NCI-H1417 treated with DMSO at 0.1 percent for 48 hours (cell line): ENCODE data around the gene ADAMTS4.

Experiments used
- DNase-seq: peaks from one replicate; lab custom pipeline; 2025; lab: John Stamatoyannopoulos, UW

ADAMTS4 gene

DNA sequence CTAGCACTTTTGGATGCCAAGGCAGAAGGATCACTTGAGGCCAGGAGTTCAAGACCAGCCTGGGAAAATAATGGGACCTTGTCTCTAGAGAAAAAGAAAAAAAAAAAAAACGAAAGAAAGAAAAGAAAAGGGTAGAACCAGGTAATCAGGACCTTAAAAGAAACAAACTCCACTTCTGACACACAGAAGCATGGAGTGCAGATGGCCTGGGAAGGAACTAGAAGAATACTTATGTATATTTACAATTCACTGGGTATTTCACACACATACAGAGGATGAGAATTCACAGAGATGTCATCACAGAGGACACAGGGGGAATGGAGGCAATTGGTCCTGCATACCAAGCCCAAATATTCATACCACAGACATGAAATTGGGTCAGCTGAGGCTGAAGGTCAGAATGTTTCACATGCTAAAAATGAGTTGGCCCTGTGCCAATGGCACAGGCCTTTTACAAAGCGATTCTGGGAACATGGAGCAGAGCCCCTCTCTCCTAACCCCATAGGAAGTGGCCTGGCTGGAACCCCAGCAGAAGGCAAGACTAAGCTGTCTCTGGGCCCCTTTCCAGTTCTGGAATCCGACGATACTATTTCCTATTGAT is 26.0 kb downstream of the ADAMTS4 start:
- no peak for DNase-seq

DNA sequence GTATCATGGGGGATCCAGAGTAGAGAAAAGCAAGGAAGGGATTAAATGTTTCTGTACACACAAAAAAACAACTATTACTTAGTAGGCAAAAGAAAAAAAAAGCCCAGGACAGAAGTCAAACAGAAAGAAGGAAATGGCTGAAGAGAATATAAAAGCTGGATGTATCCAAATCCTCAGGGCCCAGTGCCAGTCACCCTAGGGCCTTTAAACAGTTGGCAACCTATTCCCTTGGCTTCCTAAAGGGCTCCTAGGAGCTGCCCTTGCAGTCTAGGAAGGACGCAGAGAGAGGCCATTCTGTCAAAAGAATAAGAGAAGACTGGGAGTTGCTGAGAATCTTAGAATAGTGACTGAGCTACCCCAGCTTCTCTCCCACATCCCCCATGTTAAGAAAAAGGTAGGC is 26.5 kb downstream of the ADAMTS4 start:
- no peak for DNase-seq

DNA sequence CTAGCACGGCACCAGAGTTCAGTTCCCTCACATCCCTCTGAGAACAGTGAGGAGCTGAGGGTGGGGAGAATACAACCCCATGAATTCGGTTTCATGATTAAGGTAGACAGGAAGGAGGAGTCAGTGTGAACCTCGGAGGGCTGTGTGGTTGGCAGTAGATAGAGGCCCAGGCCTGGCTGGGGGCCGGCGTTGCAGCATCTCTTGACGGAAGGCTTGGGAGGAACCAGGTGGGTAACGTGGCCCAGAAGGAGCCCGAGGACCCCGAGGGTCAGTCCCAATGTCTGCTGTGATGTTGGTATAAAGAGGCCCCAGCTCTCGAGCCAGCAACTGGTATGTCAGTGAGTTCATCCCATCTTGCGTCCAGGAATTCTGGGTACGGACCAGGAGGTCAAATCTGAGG is 27.2 kb downstream of the ADAMTS4 start:
- DNase-seq, result no peak

DNA sequence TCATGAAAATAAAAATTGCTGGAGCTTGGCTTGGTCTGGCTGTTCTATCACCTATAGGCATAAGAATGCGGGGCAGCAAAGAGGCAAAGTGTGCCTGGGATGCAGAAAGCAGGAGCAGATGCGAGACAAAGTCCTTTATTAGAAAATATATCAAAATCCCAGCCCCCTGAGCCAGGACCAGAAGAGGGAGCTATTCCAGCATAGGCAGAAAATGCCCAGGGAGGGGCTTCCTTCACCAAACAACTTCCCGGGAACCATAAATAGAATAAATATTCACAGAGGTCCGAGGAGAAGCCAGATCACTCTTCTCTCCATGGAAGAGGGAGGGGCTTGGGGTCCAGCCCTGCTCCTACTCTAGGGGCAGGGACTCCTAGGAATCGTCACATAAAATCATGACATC is 27.7 kb downstream of the ADAMTS4 start:
- no peak for DNase-seq

DNA sequence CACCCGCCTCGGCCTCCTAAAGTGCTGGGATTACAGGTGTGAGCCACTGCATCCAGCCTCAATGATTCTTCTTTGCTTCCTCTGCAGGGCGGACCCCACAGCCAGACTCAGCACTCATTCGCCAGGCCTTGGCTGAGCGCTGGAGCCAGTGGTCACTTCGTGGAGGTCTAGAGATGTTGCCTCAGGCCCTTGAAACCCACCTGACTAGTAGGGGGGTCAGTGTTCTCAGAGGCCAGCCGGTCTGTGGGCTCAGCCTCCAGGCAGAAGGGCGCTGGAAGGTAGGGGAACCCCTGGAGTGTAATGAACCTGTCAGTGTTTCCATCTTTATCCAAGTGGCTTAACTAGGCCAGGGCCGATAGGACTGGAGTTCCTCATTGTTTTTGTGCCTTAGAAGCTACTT is 29.9 kb downstream of the ADAMTS4 start:
- DNase-seq, result no peak

DNA sequence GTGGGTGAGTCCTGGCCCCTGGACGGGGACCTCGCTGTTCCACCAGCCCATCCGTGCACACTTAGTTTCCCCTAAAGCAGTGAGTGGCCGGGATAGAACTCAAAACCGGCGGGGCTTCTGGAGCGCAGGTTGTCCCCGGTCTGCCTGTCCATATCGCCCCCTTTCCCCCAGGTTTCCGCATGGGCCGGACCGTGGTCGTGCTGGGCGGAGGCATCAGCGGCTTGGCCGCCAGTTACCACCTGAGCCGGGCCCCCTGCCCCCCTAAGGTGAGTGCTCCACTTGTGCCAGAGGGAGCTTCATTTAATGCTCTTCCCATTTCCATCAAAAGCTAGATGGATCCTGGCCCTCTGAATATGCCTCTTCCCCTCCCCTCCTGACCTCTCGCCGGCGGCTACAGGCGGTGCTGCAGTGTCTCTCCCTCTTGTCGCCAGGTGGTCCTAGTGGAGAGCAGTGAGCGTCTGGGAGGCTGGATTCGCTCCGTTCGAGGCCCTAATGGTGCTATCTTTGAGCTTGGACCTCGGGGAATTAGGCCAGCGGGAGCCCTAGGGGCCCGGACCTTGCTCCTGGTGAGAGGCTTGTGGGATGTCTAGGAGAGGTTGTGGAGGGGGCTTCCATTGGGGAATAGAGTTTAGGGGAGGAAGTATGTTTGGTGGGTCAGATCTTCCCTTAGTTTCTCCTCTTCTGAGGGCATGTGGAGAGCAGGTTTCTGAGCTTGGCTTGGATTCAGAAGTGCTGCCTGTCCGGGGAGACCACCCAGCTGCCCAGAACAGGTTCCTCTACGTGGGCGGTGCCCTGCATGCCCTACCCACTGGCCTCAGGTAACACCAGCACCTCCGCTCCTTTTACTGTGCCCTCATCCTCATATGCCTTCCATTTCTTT is 31.9 kb downstream of the ADAMTS4 start:
- DNase-seq, result no peak

DNA sequence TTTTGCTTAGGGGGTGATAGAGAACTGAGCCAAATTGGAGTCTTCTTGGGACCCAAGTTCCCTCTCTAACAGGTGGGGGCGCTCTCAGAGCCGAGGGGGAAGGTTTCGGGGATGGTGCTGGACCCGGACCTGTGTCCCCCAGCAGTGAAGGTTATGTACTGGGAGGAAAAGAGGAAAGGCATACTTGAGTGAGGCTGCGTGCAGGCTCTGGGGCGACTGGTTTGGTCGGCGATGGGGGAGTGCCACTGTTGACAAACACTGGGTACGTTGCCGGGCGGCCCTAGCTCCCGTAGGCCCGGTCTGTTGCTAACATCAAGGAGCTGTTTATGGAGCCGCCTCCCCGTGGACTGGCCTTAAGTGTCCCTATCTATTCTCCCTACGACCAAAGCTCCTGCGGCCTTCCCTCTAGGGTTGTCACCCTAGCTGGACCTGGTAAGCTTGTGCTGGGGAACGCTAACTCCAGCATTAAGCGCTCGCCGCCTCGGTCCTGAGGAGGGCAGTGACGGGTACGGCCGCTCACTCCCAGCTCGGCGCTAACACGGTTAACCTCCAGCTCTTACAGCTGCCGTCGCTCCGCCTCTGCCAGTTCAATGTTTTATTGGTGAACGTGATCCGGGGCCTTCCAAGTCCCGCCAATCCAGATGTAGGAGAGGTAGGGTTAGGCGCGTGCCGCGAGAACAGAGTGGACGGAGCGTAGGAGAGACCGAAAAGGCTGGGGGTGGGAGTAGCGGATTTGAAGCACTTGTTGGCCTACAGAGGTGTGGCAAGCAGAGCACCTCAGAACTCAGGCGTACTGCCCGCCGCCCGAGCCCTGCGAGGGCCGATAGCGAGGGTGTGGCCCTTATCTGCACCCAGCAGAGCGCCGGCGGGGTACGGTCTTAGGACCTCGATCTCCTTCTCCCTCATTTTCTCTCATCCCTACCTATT is 32.8 kb downstream of the ADAMTS4 start, which contains the start of gene PPOX:
Gene PPOX (plus strand): TSS at position 685 of the 927 bp plus-strand sequence. CDS start 422 bp downstream, outside the sequence.
- peak; percentile 89 for DNase-seq

DNA sequence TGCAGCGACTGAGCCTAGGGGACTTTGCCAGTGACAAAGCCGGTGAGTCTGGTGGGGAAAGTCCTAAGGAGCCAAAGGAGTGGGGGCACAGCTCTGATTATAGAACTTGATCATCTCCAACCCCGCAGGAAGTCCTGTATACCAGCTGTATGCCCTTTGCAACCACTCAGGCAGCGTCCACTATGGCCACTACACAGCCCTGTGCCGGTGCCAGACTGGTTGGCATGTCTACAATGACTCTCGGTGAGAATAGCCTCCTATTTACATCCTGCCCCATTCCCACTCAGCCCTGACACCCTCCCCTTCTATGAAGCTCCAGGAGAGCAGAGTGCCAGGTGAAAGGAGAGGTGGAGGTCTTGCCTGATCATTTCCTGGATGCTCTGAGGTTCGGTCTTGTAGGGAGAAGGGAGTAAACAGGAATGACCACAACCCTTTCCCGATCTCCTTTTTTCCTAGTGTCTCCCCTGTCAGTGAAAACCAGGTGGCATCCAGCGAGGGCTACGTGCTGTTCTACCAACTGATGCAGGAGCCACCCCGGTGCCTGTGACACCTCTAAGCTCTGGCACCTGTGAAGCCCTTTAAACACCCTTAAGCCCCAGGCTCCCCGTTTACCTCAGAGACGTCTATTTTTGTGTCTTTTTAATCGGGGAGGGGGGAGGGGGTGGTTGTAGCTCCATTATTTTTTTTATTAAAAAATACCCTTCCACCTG is 33.8 kb downstream of the ADAMTS4 start:
- no peak for DNase-seq

DNA sequence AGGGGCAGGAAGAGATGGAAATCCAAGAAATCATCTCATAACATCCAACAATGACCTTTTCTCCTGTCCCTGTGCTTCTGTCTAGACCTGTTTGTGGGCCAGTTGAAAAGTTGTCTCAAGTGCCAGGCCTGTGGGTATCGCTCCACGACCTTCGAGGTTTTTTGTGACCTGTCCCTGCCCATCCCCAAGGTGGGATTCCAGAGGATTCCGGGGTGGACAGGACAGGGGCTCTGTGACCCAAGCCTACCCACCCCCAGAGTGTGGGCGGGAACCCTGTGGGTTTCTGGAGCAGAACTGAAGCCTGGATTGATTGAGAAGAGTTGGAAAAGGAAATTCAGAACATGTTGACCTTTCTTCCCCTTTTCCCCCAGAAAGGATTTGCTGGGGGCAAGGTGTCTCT is 35.1 kb downstream of the ADAMTS4 start:
- DNase-seq, result no peak

DNA sequence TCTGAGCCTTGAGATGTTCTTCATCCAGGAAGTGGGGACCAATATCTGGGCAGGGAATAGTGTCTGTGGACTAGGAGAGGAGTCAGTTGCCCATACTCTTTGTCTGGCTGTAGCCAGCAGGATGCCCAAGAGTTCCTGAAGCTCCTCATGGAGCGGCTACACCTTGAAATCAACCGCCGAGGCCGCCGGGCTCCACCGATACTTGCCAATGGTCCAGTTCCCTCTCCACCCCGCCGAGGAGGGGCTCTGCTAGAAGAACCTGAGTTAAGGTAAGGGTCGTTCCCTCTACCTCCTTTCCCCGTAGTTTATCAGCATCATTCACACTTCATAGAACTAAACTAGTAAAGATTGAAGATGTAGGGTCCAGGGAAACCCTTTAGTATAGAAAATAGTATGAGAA is 36.0 kb downstream of the ADAMTS4 start:
- DNase-seq, result no peak

DNA sequence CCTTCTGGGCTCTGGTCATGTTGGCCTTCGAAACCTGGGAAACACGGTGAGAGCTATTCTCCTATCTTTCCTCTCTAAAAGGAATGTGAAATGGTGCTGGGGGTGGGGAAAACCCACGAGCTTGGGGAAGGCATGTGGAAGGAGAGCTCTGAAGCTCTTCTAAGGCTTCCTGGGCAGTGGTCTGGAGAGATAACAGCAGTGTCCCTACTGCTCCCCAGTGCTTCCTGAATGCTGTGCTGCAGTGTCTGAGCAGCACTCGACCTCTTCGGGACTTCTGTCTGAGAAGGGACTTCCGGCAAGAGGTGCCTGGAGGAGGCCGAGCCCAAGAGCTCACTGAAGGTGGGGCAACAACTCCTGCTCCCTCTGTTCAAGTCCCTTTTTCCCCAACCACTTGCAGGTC is 36.8 kb downstream of the ADAMTS4 start:
- no peak for DNase-seq

DNA sequence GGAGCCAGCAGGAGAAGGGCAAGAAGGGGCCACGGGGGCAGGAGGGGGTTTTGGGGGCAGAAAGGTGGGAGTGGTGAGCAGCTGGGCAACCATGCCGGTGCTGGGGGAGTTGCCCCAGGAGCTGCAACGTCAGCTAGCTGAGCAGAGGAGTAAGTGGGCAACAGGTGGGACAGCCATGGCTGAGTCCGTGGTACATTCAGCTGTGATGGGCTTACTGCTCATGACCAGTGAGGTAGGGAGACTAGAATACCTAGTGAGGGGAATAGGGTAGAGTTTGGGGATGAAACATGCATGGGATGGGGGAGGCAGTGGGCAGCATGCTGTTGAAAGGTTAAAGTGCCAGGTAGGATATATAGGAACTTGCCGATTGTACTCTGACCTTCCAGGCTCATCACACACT is 37.2 kb downstream of the ADAMTS4 start:
- no peak for DNase-seq

DNA sequence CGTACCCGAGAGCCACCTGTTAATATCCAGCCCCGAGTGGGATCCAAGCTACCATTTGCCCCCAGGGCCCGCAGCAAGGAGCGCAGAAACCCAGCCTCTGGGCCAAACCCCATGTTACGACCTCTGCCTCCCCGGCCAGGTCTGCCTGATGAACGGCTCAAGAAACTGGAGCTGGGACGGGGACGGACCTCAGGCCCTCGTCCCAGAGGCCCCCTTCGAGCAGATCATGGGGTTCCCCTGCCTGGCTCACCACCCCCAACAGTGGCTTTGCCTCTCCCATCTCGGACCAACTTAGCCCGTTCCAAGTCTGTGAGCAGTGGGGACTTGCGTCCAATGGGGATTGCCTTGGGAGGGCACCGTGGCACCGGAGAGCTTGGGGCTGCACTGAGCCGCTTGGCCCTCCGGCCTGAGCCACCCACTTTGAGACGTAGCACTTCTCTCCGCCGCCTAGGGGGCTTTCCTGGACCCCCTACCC is 38.1 kb downstream of the ADAMTS4 start:
- DNase-seq, result no peak

DNA sequence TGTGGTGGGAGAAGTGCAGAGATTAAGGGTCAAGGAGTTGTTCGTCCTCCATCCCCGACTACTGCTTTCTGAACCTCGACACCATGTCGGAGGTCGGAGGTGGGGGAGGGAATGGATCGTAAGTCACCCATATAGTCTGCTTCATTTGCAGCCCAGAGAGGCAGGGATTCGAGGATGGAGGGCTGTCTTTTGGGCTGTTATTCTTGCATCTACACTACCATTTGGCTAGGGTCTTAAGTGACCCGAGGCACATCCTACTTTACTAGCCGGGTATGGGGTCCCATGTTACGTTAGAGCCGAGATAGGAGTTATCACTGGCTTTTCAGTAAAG is 39.0 kb downstream of the ADAMTS4 start:
- no peak for DNase-seq

DNA sequence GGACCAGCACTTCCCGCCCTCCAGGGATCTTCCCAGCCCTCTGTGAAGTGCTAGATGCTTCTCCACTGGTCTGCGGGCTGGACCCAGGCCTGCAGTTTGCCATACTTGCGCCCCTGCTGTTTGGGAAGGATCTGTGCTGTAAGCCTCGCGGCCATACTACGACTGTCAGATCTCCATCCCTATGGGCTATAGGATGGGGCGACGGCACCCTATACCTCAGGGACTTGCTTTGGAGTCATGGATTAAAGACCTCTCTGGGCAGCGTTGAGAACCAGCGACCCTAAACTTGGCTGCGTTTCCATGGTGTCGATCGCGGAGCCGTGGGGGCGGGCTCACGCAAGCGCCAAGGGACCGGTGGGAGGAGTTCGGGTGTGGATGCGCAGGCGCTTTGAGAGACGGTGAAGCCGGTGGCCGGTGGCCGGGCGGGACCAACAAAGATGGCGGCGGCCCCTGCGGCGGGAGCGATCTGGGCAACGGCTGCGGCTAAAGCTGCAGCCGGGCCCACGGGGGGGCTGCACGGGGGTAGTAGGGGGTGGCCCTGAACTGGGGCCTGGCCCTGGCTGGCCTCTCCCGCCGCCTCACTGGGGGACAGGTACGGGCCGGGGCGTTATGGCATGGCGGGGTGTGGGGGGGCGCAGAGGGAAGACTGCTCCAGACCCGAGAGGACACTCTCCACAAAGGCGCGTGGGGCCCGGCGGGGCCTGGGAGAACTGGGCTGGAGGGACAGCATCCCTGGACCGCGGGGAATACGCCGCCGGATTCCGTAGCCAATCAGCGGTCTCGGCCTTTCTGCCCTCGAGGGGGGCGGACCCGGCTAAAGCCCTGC is 39.6 kb downstream of the ADAMTS4 start, which contains the start of gene USP21:
Gene USP21 (plus strand): TSS at position 414 of the 826 bp plus-strand sequence. CDS start 1,141 bp downstream, outside the sequence.
- peak; percentile 50 for DNase-seq

DNA sequence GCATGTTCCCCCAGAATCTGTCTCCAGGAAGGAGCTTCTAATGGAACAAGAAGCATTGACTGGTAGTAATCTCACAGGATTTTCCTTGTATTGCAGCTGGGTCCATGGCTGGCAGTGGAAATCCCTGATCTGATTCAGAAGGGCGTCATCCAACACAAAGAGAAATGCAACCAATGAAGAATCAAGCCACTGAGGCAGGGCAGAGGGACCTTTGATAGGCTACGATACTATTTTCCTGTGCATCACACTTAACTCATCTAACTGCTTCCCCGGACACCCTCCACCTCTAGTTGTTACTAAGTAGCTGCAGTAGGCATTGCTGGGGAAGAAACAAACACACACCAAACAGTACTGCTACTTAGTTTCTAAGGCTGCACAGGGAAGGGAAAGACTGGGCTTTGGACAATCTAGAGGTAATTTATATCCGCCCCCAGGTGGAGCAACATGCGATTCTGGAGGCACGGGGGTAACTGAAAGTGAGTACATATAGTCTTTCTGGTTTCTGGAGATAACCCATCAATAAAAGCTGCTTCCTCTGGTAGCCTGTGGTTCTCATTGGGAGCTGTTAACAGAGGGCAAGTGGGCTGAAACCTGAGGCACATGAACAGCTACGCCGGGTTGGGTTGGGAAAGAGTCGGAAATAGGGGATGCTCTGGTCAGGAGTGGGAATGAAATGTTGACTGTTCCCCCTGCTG is 40.4 kb downstream of the ADAMTS4 start:
- DNase-seq, result no peak

DNA sequence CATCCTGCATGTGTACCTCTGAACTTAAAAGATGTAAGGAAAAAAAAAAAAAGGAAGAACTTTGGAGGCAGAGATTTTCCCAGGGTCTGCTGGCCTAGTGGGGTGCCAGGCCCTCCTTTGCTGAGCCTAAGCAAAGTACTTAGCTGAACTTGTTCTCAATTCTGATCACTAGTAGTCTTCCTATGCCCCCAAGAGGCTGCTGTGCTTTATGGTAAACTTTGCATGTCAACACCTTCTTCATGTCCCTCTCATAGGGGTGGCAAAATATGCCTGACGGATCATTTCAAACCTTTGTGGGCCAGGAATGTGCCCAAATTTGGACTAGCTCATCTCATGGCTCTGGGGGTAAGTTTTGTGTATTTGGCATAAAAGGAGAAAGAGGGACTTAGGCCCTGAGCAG is 41.0 kb downstream of the ADAMTS4 start:
- DNase-seq, result no peak

DNA sequence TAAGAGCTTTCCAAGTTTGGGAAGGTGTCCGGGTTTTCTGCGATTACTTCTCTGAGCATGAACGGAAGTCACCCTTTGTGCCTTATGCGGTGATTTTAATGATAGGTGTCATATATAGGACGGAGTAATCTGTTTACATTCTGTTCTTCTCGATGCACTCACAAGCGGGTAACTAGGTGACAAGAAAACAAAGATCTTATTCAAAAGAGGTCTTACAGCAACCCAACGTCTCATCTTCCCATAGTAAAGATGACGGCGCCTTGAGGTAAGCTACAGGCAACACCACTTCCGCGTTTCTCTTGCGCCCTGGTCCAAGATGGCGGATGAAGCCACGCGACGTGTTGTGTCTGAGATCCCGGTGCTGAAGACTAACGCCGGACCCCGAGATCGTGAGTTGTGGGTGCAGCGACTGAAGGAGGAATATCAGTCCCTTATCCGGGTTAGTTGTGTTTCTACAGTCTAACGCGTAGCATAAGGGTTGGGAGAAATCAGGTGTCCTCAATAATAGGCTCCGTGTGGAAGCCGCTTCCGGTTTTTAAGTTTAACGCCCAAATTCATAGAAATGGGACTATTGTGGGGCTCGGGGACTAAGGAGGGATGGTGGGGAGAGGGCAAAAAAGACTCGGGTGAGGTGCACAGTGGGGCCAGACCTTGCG is 45.0 kb downstream of the ADAMTS4 start, which contains the start of gene UFC1:
Gene UFC1 (plus strand): TSS at position 297 of the 656 bp plus-strand sequence. CDS start 20 bp downstream, at position 317.
- DNase-seq, result peak; percentile 58

DNA sequence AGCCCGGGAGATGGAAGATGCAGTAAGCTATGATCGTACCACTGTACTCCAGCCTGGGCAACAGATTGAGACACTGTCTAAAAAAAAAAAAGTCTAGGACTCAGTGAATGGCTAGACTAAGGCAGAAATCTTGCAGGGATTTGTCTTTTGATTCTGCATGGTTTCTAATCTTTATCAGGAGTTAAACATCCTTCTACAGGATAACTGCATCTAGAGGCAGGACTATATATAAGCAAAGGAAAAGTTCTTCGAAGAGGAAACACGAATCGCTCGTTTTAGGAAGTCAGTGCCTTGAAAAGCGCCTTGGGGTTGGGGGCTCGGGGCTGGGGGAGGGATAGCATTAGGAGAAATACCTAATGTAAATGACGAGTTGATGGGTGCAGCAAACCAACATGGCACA is 45.7 kb downstream of the ADAMTS4 start:
- no peak for DNase-seq
